Activated B cell treated with CpG ODN at 0.5 μM for 24 hours (primary cell): ENCODE data around the gene OVCA2. TPM values are rescaled to one million over a fixed set of nuclear protein-coding genes. Genes with fewer than 3 reads are reported as not detected.

ENCODE experiments used
- ATAC-seq: fragments of 200-7000 bp; cut with Tn5 transposase; one replicate; pipeline ENCODE4 v1.10.0; 2021; ENCODE audit warnings: low read depth, mild to moderate bottlenecking, moderate library complexity
- CTCF ChIA-PET: fragments of 350-600 bp; sonication (Branson Sonifier 250); formaldehyde crosslinking; loops from one replicate; lab custom pipeline; 2021; ENCODE audit warnings: antibody characterized with exemption; lab: Charles Lee
- POLR2A ChIA-PET: fragments of 350-600 bp; sonication (Branson Sonifier 250); formaldehyde crosslinking; loops from one replicate; lab custom pipeline; 2021; ENCODE audit warnings: antibody characterized with exemption; lab: Charles Lee
- DNase-seq: peaks from one replicate; pipeline ENCODE4 v3.0.0; 2022
- H3K27ac Mint-ChIP-seq: one replicate; pipeline ENCODE4 v1.8.0; 2020; ENCODE audit warnings: mixed read lengths
- H3K27me3 Mint-ChIP-seq: one replicate; pipeline ENCODE4 v1.8.0; 2021; ENCODE audit warnings: mixed read lengths
- H3K36me3 Mint-ChIP-seq: one replicate; pipeline ENCODE4 v1.8.0; 2021; ENCODE audit warnings: low read depth, mixed read lengths
- H3K4me1 Mint-ChIP-seq: one replicate; pipeline ENCODE4 v1.8.0; 2021; ENCODE audit warnings: mixed read lengths
- H3K4me3 Mint-ChIP-seq: one replicate; pipeline ENCODE4 v1.8.0; 2020; ENCODE audit warnings: mild to moderate bottlenecking, mixed read lengths
- H3K9me3 Mint-ChIP-seq: one replicate; pipeline ENCODE4 v1.8.0; 2020; ENCODE audit warnings: mixed read lengths
- intact Hi-C: fragments of 100-400 bp; cut with micrococcal nuclease; formaldehyde crosslinking; loops from one replicate; pipeline ENCODE4 v1.15.1; 2024
- total RNA-seq: library from RNA; stranded (reverse); gene quantifications from 2 replicates; pipeline ENCODE4 v1.2.3, GENCODE V29; 2022
- TF ChIP-seq, protein P1 (sequence below): fragments of 200-600 bp; IDR thresholded peaks from one replicate; pipeline ENCODE4 v1.8.0; 2022; ENCODE audit warnings: antibody characterized with exemption, mild to moderate bottlenecking

OVCA2 gene
- total RNA-seq, 1 donor from 2014 or later: 29.4 TPM

DNA sequence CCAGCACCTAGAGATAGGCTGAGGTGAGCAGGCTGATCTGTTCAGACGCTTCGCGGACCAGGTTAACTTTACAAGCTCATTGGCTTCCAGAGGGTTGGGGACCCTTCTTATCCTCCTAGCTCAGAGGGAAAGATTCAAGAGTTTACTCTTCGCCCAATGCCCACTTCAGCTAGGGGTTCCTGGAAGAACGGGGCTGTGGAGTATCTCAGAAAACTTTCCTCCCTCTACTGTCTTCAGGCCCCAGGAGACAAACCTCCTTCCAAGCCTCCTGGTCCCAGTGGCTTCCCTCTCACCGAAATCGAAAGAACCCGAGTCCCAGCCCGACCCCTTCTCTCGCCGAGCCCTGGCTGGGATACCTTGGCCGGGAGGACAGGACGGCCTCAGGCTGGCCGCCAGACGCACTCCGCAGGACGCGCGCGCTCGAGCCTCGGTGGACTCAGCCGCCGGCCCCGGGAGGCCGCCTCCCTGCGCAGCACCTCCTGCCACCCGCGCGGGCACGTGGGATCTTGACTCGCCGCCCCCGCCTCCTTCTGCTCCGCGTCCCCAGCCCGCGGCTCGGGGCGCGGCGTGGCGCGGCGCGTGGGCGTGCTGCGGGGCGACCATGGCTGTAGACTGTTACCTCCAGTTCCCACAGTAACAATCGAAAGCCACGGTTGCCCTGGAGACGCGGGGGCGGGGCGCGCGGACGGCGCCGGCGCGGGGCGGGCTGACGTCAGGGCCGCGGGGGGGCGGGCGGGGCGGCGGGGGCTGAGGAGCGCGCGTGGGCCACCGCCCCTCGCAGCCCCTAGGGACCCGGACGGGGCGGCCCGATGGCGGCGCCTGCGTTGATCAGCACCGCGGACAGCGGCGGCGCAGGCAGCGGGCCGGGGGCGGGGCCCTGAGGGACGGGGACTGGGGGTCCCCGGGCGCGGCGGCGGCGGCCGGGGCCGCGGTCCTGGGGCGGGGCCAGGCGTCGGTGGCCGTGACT is 7.8 kb downstream of the OVCA2 start:
- ATAC-seq (peak; percentile 81), DNase-seq (peak; percentile 91)
- TF ChIP-seq, protein P1, sequence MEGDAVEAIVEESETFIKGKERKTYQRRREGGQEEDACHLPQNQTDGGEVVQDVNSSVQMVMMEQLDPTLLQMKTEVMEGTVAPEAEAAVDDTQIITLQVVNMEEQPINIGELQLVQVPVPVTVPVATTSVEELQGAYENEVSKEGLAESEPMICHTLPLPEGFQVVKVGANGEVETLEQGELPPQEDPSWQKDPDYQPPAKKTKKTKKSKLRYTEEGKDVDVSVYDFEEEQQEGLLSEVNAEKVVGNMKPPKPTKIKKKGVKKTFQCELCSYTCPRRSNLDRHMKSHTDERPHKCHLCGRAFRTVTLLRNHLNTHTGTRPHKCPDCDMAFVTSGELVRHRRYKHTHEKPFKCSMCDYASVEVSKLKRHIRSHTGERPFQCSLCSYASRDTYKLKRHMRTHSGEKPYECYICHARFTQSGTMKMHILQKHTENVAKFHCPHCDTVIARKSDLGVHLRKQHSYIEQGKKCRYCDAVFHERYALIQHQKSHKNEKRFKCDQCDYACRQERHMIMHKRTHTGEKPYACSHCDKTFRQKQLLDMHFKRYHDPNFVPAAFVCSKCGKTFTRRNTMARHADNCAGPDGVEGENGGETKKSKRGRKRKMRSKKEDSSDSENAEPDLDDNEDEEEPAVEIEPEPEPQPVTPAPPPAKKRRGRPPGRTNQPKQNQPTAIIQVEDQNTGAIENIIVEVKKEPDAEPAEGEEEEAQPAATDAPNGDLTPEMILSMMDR: no peak
- Mint-ChIP-seq H3K4me1 (peaks cover 30% of the 10 kb centered on the region), H3K27me3 (peaks cover 15% of the 10 kb centered on the region), H3K36me3 (peaks cover 3% of the 10 kb centered on the region), H3K4me3 (peak overlapping the region; percentile 72), H3K9me3 (no peaks in the 10 kb centered on the region), H3K27ac (peak overlapping the region; percentile 53)
- ChIA-PET POLR2A (interaction anchor here (0.6 to 2.1 kb wide), 4 partner anchors 9 to 186 kb away, joined by 3 to 11 read pairs (median 4); partner anchors contain the start of gene DPH1), CTCF (no interaction called here)
- intact Hi-C loops: loop anchor here (1.0 to 5.0 kb wide), 2 partner anchors 19 to 353 kb away; partner anchors contain the start of genes DPH1 and MNT

DNA sequence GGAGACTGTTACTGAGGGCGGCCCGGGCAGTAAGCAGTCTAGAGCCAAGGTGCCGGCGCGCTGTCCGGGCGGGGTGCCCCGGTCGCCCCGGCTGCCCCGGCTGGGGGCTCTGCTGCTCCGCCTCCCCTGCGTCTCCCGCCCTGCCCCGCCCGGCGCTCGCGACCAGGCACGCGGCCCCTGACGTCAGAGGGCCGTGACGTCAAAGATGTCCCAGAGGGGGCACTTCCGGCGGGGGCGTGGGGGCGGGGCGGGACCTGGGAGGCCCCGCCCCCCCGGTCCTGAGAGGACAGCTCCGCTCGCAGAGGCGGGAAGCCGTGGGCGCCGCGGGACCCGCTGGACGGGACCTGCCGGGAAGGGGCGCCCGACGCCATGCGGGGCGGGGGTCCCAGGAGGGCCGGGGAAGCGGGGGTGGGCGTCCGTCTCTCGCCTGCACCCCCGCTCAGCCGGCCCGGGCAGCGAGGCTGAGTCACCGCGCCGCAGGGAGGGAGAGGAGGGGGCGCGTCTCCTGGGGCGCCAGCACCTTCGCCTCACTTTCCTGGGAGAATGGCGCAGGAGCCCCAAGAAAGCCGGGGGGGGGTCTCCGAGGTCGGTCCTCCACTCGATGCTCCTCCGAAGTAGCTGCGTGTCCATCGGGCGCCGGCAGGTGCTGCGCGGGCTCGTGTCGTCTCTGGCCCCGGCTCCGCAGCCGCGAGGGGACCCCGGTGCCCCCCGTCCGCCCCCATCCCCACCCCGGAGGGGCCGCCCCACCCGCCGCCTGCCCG is 8.7 kb downstream of the OVCA2 start:
- H3K27ac Mint-ChIP-seq: no peak overlapping the region

DNA sequence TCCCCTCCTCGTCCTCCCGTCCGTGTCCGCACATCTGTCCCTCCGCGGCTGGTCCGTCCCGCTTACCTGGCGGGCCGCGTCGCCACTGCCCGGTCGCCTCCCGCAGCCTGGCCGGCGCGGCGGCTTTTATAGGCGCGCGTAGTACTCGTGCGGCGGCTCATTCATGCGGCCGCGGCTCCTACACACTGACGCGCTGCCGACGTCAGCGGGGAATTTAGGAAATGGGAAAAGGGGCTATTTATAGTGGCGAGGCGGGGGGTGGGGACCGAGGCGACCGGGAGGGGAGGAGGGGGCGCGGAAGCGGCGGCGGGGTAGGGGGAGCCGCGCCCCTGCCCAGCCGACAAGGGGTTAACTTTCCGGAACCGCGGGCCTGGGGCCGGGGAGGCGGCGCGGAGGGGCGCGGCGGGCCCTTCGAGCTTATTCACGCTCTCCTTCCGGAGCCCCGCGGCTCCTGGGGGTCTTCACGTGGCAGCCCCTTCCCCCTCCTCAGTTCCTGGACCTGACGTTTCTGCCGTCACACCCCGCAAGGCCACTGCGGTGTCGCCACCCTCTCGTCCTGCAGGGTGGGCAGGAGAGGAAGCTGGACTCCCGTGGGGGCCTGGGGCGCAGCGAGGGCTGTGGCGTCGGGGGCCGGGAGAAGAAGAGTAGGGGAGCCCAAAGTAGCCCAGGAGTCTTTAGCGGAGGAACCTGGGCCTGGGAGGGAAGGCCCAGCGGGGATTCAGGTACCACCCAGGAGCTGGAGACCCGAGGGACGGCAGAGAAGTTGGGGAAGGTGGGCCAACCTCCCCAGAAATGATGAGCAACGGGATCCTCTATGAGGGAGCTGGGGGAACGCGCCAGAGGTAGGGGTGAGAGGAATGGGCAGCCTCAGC is 9.5 kb downstream of the OVCA2 start:
- no peak overlapping the region for H3K27ac Mint-ChIP-seq
- H3K4me1 Mint-ChIP-seq: peaks cover 35% of the 10 kb centered on the region
- intact Hi-C loops: loop anchor here (5.0 kb wide), 1 partner anchor 351 kb away; the partner anchor contains the start of gene MNT
- no peaks in the 10 kb centered on the region for H3K9me3 Mint-ChIP-seq
- ChIA-PET POLR2A (interaction anchor here (0.6 to 2.1 kb wide), 4 partner anchors 21 to 1580 kb away, joined by 3 to 15 read pairs (median 8); partner anchors contain the start of genes DPH1 and RTN4RL1), CTCF (interaction anchor here (1.6 to 2.0 kb wide), 3 partner anchors 119 to 196 kb away, joined by 4 to 14 read pairs (median 6); no protein-coding TSS in a partner anchor)
- no peaks in the 10 kb centered on the region for H3K36me3 Mint-ChIP-seq
- no peak for DNase-seq
- H3K27me3 Mint-ChIP-seq: peaks cover 15% of the 10 kb centered on the region
- peak overlapping the region; percentile 38 for H3K4me3 Mint-ChIP-seq
- TF ChIP-seq, protein P1: no peak
- no peak for ATAC-seq

More for the DNA sequence above, 8.7 kb downstream of the OVCA2 start:
- DNase-seq (no peak), ATAC-seq (peak; percentile 21)
- TF ChIP-seq, protein P1: no peak
- no peaks in the 10 kb centered on the region for H3K36me3 Mint-ChIP-seq
- intact Hi-C loops: loop anchor here (5.0 kb wide), 1 partner anchor 352 kb away; the partner anchor contains the start of gene MNT
- ChIA-PET POLR2A (interaction anchor here (0.7 to 2.1 kb wide), 3 partner anchors 20 to 39 kb away, joined by 3 to 11 read pairs (median 4); partner anchors contain the start of genes DPH1 and RTN4RL1), CTCF (interaction anchor here (1.8 to 2.0 kb wide), 2 partner anchors 120 to 196 kb away, joined by 4 to 6 read pairs; no protein-coding TSS in a partner anchor)
- H3K4me3 Mint-ChIP-seq: no peak overlapping the region
- H3K4me1 Mint-ChIP-seq: peaks cover 33% of the 10 kb centered on the region
- H3K27me3 Mint-ChIP-seq: peaks cover 15% of the 10 kb centered on the region
- no peaks in the 10 kb centered on the region for H3K9me3 Mint-ChIP-seq

DNA sequence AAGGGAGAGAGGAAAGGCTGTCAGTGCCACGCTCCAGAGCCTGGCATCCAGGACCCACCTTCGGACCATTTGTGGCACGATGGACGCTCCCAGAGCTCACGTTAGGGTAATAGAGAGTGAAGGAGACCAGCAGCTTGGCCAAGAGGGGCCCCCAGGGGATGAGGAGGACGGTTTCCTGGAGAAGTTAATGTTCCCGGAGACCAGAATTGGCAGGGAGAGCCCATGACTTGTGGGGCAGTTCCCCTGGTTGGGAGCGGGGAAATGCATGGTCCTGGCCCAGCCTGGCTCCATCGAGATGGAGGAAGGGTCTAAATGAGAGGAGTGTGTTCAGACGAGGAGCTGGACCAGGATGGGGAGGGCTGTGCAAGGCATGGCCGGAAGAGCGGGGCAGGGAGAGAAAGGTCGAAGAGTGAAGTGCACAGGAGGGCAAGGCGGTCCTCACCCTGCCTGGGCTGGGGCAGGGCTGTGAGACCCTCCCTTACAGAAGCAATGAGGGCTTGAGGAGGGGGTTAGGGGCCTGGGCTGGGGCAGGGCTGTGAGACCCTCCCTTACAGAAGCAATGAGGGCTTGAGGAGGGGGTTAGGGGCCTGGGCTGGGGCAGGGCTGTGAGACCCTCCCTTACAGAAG is 10.2 kb downstream of the OVCA2 start:
- CTCF ChIA-PET: interaction anchor here (1.6 to 2.0 kb wide), 3 partner anchors 118 to 195 kb away, joined by 4 to 14 read pairs (median 6); no protein-coding TSS in a partner anchor
- peaks cover 15% of the 10 kb centered on the region for H3K27me3 Mint-ChIP-seq
- no peaks in the 10 kb centered on the region for H3K36me3 Mint-ChIP-seq
- peak overlapping the region; percentile 28 for H3K4me3 Mint-ChIP-seq
- no peaks in the 10 kb centered on the region for H3K9me3 Mint-ChIP-seq
- POLR2A ChIA-PET: interaction anchor here (0.6 to 2.1 kb wide), 2 partner anchors 38 to 1579 kb away, joined by 11 to 15 read pairs; no protein-coding TSS in a partner anchor
- ATAC-seq (no peak), DNase-seq (no peak)
- TF ChIP-seq, protein P1: no peak
- no peak overlapping the region for H3K27ac Mint-ChIP-seq
- intact Hi-C loops: loop anchor here (5.0 kb wide), 1 partner anchor 350 kb away; the partner anchor contains the start of gene MNT
- H3K4me1 Mint-ChIP-seq: peaks cover 39% of the 10 kb centered on the region
